GM18867 (cell line): ENCODE data around the gene GAK.
"Not testable (repeated sequence)": the region's sequence is repeated elsewhere in the genome, so short reads cannot be mapped to it uniquely, and the experiment has no call there.

ENCODE experiments used
- ATAC-seq: cut with Tn5 transposase; IDR thresholded peaks from one replicate; pipeline ENCODE4 v1.9.1; 2021; ENCODE audit warnings: mild to moderate bottlenecking, moderate library complexity; ENCODE audit not compliant: unreplicated experiment

The GAK gene

DNA sequence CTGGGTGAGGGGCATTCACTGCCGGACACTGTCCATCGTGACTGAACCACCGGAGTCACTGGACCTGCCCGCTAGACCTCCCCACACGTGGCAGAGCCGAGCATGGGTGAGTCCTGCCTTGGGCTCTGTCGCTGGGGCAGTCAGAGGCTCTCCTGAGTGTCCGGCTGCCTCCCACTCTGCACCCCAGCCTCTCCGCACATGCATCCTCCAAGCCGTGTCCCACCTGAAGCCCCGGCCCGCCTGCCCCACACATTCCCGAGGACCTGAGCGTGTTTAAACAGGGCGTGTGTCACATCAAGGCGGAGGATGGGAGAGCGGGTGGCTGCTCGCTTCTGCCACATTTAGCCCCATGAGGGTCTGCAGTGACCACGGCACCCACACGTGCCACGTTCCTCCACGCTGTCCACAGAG lies 110.9 kb downstream of the GAK start:
- no peak for ATAC-seq

DNA sequence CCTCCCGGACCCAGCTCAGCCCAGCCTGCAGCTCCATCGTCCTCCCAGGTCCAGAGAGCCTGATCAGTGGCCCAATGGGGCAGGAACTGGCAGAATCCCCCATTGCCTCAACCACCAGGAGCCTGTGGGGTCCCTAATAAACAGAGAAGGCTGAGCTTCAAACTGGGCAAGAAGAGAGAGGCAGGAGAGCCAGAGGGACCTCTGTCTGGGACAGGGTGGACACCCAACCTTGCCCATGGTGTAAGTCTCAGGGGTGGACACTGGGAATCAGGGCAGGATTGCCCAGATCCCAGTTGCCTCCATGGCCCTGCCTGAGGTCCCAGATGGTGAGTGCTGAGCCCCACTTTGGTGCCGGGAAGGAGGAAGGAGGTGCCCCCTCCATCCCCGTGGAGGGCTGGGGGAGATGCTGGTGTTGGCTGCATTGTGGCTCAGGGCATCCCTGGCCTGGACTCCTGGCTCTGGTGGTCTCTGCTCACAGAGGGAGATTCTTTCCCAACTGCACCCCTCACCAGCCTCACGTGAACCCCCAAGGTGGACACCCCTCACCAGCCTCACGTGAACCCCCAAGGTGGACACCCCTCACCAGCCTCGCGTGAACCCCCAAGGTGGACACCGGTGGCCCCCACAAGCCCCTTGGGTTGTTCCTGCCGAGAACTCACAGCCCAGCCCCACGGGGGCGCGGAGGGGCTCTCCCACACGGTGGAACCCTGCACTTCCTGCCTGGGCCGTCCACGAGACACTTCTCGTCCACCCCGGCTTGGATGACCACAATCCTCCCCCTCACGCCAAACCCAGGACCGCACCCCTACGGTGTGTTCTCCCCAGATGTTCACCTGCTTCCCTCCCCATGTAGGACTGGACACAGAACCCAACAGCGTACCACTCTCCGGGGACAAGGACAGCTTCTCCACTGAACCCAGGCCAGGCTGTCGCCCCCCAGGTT lies 111.6 kb downstream of the GAK start:
- no peak for ATAC-seq

- ATAC-seq = no peak
These were observed 112.5 kb downstream of the GAK start for GRCh38 chr4:819401-820229.

DNA sequence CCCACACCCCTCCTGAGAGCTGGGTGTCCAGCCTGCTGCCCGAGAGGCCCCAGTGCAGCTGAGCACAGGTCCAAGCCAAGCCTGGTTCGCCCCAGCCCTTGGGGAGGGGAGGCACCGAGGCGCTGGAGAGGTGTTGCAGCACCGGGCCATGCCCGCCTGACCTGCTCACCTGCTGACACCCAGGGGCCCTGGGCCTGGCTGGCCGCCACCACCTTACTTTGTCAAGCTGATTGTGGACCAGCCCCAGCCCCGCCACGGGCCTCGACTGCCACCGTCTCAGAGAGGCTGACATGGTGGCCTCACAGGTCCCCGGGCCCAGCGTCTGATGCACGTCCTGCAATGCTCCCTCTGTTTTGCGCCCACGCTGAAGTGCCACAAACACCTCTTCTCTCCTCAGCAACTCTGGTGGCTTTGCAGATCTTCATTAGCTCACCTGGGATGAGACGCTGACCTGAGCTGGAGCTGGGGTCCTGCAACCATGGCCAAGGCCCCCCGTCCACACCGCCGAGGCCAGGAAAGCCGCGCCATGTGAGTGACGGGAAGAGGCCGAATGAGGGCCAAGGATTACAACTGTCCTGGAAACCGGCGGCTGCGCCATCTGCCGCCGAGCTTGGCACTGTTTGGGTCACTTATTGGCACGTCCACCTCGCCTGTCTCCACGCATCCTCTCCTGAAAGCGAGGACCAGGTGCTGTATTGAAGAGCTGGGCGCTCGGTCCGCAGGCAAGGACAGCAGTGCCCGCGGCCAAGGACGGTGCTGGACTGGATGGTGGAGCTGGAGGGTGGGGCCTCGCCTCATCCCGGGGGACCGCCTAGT lies 113.8 kb downstream of the GAK start:
- ATAC-seq = no peak

- ATAC-seq = no peak
These were observed 116.5 kb downstream of the GAK start for GRCh38 chr4:815464-816146.

DNA sequence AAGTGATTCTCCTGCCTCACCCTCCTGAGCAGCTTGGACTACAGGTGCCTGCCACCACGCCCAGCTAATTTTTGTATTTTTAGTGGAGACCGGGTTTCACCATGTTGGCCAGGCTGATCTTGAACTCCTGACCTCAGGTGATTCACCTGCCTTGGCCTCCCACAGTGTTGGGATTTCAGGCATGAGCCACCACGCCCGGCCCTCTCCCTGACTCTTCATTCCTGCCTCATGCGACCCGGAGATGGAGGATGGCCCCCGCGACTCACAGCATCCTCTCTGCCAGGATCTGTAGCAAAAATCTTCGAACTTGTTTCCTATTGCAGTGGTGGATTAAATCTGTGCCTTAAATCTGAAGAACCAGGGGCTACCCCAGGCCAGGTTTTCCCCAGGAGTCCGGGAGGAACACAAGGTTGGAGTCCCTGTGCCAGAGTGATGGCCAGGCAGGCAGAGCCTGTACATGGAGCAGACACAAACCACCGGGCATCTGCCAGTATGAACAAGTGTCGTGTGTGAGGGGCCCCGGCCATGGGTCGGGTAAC lies 117.7 kb downstream of the GAK start:
- no peak for ATAC-seq

GRCh38 chr4:813900-814299 lies 118.2 kb downstream of the GAK start:
- ATAC-seq = no peak

DNA sequence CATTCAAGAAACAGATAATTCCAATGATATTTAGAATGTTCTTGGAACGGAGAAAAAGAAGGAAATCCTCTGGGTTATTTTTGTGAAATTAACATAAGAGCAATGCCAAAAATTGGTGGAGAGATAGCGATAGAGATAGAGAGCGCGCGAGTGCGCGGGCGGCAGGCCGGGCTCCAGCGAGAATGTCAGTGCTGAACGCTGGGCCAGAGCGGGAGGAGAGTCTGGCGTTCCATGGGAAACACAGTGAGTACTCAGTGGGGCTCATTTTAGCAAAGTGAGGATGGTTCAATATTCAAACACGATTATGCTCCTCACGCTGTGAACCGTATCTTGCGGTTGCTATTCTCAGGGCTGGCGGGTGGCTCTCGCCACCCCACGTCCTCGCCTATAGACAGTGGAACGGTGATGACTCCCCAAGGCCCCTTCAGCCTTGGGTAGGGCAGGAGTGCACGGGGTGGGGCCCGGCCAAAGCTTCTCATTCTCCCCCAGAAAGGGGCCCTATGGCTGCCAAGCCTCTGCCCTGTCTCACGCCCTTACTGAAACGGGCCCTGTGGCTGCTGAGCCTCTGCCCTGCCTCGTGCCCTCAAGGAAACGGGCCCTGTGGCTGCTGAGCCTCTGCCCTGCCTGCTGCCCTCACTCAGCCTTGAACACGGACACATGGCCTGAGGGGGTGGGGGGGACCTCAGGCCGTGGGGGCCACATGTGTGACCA lies 123.1 kb downstream of the GAK start:
- no peak for ATAC-seq

DNA sequence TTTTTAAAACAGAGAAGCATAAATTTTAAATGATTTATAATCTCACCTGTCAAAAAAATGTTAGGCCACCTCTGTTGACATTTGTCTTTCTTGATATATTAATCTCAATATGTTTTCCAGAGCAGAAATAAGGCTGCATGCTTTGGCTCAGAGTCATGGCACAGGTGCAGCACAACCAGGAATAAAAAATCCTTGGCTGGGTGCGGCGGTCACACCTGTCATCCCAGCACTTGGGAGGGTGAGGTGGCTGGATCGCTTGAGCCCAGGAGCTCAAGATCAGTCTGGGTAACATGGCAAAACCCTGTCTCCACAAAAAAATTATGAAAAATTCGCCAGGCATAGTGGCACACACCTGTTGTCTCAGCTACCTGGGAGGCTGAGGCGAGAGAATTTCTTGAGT lies 124.3 kb downstream of the GAK start:
- ATAC-seq = no peak

DNA sequence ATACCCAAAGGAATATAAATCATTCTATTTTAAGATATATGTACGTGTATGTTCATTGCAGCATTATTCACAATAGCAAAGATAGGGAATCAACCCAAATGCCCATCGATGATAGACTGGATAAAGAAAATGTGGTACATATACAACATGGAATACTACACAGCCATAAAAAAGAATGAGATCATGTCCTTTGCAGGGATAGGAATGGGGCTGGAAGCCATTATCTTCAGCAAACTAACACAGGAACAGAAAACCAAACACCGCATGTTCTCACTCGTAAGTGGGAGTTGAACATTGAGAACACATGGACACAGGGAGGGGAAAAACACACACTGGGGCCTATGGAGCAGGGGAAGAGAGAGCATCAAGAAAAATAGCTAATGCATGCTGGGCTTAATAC lies 125.1 kb downstream of the GAK start:
- not testable (repeated sequence) for ATAC-seq

- no peak for ATAC-seq
These were observed 127.3 kb downstream of the GAK start for GRCh38 chr4:804804-805203.

DNA sequence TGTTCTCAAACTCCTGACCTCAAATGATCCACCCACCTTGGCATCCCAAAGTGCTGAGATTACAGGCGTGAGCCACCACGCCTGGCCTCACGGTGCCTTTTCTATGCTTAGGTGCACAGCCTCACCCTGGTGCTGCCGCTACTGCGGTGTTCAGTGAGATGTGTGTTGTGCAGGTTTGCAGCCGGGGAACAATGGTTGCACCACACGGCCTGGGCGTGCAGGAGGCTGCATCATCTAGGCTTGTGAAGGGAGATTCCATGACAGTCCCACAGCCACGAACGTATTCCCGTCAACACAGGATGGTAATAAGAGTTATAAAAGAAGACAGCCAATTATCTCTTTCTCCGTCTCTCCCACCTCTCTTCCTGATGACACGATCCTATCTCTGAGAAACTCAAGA lies 128.2 kb downstream of the GAK start:
- no peak for ATAC-seq

- no peak for ATAC-seq
These were observed 130.5 kb downstream of the GAK start for GRCh38 chr4:801436-802124.
